ENCODE results near the gene ARMCX6.

The ARMCX6 gene

DNA sequence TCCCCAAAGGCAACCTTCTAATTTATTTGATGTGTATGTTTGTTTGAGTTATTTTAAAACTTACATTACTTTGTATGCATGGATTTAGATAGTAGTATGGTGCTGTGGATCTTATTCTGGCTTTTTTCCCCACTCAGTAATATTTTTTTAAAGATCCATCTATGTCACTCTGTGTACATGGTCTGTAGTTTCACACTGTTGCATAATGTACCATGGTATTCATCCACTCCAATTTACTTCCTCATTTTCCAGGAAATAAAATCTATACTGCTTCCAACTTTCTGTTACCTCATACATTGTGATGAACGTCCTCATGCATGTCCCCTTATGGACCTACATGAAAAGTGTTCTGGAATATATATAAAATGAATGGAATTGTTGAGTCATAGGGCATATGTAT, 24.3 kb upstream of the ARMCX6 start:
- Histone ChIP-seq H2AFZ (ENCODE audit: low read depth, low read length, severe bottlenecking) (no peak overlapping the region), H3K27ac (ENCODE audit: low read depth, low read length) (no peak overlapping the region), H3K9me3 (ENCODE audit: insufficient read depth, low read length) (no peaks in the 10 kb centered on the region), H3K4me3 (ENCODE audit: insufficient read depth, low read length, poor library complexity, severe bottlenecking) (no peak overlapping the region), H3K27me3 (ENCODE audit: low read length) (no peaks in the 10 kb centered on the region), H3K79me2 (ENCODE audit: insufficient read depth, low read length) (no peaks in the 10 kb centered on the region), H3K9ac (ENCODE audit: low read length) (no peak overlapping the region), H3F3A (ENCODE audit: insufficient read depth) (no peaks in the 10 kb centered on the region), H4K20me1 (ENCODE audit: low read depth, low read length) (no peaks in the 10 kb centered on the region), H3K9me2 (replicated peaks; ENCODE audit: insufficient read depth, low read length) (no peaks in the 10 kb centered on the region), H3K36me3 (ENCODE audit: low read length) (no peaks in the 10 kb centered on the region), H3K4me2 (ENCODE audit: low read depth, low read length, poor library complexity, severe bottlenecking) (no peak overlapping the region)
- no peak for TF ChIP-seq EZH2phosphoT487 (conservative IDR thresholded peaks at IDR 0.05; ENCODE audit: low read length)
- TF ChIP-seq, protein P1, sequence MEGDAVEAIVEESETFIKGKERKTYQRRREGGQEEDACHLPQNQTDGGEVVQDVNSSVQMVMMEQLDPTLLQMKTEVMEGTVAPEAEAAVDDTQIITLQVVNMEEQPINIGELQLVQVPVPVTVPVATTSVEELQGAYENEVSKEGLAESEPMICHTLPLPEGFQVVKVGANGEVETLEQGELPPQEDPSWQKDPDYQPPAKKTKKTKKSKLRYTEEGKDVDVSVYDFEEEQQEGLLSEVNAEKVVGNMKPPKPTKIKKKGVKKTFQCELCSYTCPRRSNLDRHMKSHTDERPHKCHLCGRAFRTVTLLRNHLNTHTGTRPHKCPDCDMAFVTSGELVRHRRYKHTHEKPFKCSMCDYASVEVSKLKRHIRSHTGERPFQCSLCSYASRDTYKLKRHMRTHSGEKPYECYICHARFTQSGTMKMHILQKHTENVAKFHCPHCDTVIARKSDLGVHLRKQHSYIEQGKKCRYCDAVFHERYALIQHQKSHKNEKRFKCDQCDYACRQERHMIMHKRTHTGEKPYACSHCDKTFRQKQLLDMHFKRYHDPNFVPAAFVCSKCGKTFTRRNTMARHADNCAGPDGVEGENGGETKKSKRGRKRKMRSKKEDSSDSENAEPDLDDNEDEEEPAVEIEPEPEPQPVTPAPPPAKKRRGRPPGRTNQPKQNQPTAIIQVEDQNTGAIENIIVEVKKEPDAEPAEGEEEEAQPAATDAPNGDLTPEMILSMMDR (IDR thresholded peaks at IDR 0.05; ENCODE audit: insufficient read depth, low read length, poor library complexity, severe bottlenecking) = no peak

DNA sequence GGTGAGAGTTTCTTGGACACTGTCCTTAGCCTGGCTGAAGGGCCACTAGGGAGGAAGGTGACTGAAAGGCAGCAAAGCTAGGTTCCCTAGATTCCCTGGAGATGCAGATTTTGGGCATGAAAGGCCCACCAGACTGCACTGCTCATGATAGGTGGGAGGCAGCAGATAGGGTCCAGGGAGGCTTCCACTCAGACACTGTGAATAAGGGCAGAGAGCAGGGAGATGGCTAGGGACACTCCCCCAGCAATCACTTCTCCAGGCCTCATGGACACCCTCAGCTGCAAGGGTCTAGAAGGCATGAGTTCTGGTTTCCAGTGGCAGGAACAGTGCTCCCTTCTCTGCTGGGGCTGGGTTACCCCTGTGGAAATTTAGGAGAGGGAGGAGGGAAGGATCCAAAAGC, 21.8 kb upstream of the ARMCX6 start:
- TF ChIP-seq EZH2phosphoT487 (conservative IDR thresholded peaks at IDR 0.05; ENCODE audit: low read length) = no peak
- TF ChIP-seq, protein P1 (IDR thresholded peaks at IDR 0.05; ENCODE audit: insufficient read depth, low read length, poor library complexity, severe bottlenecking) = no peak
- no peaks in the 10 kb centered on the region for H4K20me1 ChIP-seq (ENCODE audit: low read depth, low read length)

DNA sequence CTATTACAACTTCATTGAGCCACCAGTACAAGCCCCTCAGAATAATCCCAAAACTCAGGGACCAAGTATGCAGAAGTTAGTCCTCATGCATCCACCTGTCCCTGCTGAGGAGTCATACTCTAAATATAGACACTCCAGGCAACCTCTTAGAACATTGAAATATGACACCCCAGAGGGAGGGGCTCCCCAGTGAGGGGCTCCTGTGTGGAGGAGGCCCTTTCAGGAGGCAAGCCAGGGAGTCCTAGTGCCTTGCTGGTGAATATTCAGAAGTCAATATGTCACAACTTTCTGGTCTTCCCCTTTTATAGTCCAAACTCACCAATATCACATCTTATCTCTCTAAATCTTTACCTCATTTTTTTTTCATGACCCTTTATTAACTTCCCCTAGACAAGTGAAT, 1.6 kb upstream of the ARMCX6 start:
- no peak overlapping the region for H3K4me2 ChIP-seq (ENCODE audit: low read depth, low read length, poor library complexity, severe bottlenecking)
- H3K4me3 ChIP-seq (ENCODE audit: insufficient read depth, low read length, poor library complexity, severe bottlenecking) = no peak overlapping the region
- no peaks in the 10 kb centered on the region for H3K27me3 ChIP-seq (ENCODE audit: low read length)
- no peak overlapping the region for H3K9ac ChIP-seq (ENCODE audit: low read length)
- H3K9me2 ChIP-seq (replicated peaks; ENCODE audit: insufficient read depth, low read length) = no peaks in the 10 kb centered on the region
- H3K36me3 ChIP-seq (ENCODE audit: low read length) = no peaks in the 10 kb centered on the region
- H3K9me3 ChIP-seq (ENCODE audit: insufficient read depth, low read length) = no peaks in the 10 kb centered on the region
- no peak overlapping the region for H3K27ac ChIP-seq (ENCODE audit: low read depth, low read length)
- peaks cover 5% of the 10 kb centered on the region; the same call in 1 of the 2 replicates for H3K79me2 ChIP-seq (ENCODE audit: insufficient read depth, low read length)
- TF ChIP-seq EZH2phosphoT487 (conservative IDR thresholded peaks at IDR 0.05; ENCODE audit: low read length) = no peak
- TF ChIP-seq, protein P1 (IDR thresholded peaks at IDR 0.05; ENCODE audit: insufficient read depth, low read length, poor library complexity, severe bottlenecking) = no peak
- no peaks in the 10 kb centered on the region for H4K20me1 ChIP-seq (ENCODE audit: low read depth, low read length)
- H2AFZ ChIP-seq (ENCODE audit: low read depth, low read length, severe bottlenecking) = no peak overlapping the region
- H3F3A ChIP-seq (ENCODE audit: insufficient read depth) = no peaks in the 10 kb centered on the region

More for the DNA sequence above, 21.8 kb upstream of the ARMCX6 start:
- H3K79me2 ChIP-seq (ENCODE audit: insufficient read depth, low read length) = no peaks in the 10 kb centered on the region
- H3K9me3 ChIP-seq (ENCODE audit: insufficient read depth, low read length) = no peaks in the 10 kb centered on the region
- H3K4me3 ChIP-seq (ENCODE audit: insufficient read depth, low read length, poor library complexity, severe bottlenecking) = no peak overlapping the region
- H3K9me2 ChIP-seq (replicated peaks; ENCODE audit: insufficient read depth, low read length) = no peaks in the 10 kb centered on the region
- H3F3A ChIP-seq (ENCODE audit: insufficient read depth) = no peaks in the 10 kb centered on the region
- H3K27ac ChIP-seq (ENCODE audit: low read depth, low read length) = no peak overlapping the region
- no peaks in the 10 kb centered on the region for H3K27me3 ChIP-seq (ENCODE audit: low read length)
- H3K36me3 ChIP-seq (ENCODE audit: low read length) = no peaks in the 10 kb centered on the region
- no peak overlapping the region for H3K4me2 ChIP-seq (ENCODE audit: low read depth, low read length, poor library complexity, severe bottlenecking)
- no peak overlapping the region for H3K9ac ChIP-seq (ENCODE audit: low read length)
- H2AFZ ChIP-seq (ENCODE audit: low read depth, low read length, severe bottlenecking) = no peak overlapping the region

Data from SU-DHL-6 (cell line).